ENCODE measurements around the gene ERG28. TPM values are rescaled to one million over a fixed set of nuclear protein-coding genes. Genes with fewer than 3 reads are reported as not detected.

The ERG28 gene
- total and polyA plus RNA-seq, 8 donors = 4.2 to 13.2 (median 7.3) TPM

- WGBS, 2 donors = 86 to 89% methylated on average over 12 of the region's 12 CpGs
- Histone ChIP-seq H3K36me3 (no peaks in the 10 kb centered on the region), H3K4me1 (no peaks in the 10 kb centered on the region), H3K27ac (no peak overlapping the region), H3K4me3 (no peak overlapping the region), H3K9me3 (no peaks in the 10 kb centered on the region), H3K27me3 (no peaks in the 10 kb centered on the region)
- DNase-seq (no peak), ATAC-seq (no peak), FAIRE-seq (no peak)
- TF ChIP-seq CTCF (IDR thresholded peaks at IDR 0.05) = no peak
- intact Hi-C loops (cut with DNase I) = no loop called here
Measured at GRCh38 chr14:75607842-75608640, 52.6 kb downstream of the ERG28 start.

GRCh38 chr14:75607044-75607443 lies 53.6 kb downstream of the ERG28 start:
- H3K4me3 ChIP-seq = no peak overlapping the region
- no peak for DNase-seq
- H3K27ac ChIP-seq = no peak overlapping the region
- FAIRE-seq = no peak
- intact Hi-C loops (cut with DNase I) = no loop called here
- no peak for ATAC-seq
- H3K36me3 ChIP-seq = no peaks in the 10 kb centered on the region
- H3K27me3 ChIP-seq = no peaks in the 10 kb centered on the region
- no peaks in the 10 kb centered on the region for H3K4me1 ChIP-seq
- WGBS, 2 donors = 54 to 66% methylated on average over 1 of the region's 1 CpG
- H3K9me3 ChIP-seq = no peaks in the 10 kb centered on the region
- TF ChIP-seq CTCF (IDR thresholded peaks at IDR 0.05) = no peak

GRCh38 chr14:75605916-75606315 lies 54.8 kb downstream of the ERG28 start:
- intact Hi-C loops (cut with DNase I) = no loop called here
- FAIRE-seq (no peak), ATAC-seq (no peak), DNase-seq (no peak)
- Histone ChIP-seq H3K27me3 (no peaks in the 10 kb centered on the region), H3K9me3 (no peaks in the 10 kb centered on the region), H3K36me3 (no peaks in the 10 kb centered on the region), H3K4me3 (no peak overlapping the region), H3K27ac (no peak overlapping the region), H3K4me1 (no peaks in the 10 kb centered on the region)
- TF ChIP-seq CTCF (IDR thresholded peaks at IDR 0.05) = no peak
- WGBS, 2 donors = 77 to 81% methylated on average over 10 of the region's 10 CpGs

GRCh38 chr14:75604979-75605851 lies 55.5 kb downstream of the ERG28 start:
- peak in 2 of 4 donors; percentile 41 to 51 for ATAC-seq
- no peaks in the 10 kb centered on the region for H3K4me1 ChIP-seq
- H3K9me3 ChIP-seq = no peaks in the 10 kb centered on the region
- no peak overlapping the region for H3K27ac ChIP-seq
- no peak overlapping the region for H3K4me3 ChIP-seq
- H3K27me3 ChIP-seq = no peaks in the 10 kb centered on the region
- no peak for TF ChIP-seq CTCF (IDR thresholded peaks at IDR 0.05)
- FAIRE-seq = no peak
- no peaks in the 10 kb centered on the region for H3K36me3 ChIP-seq
- WGBS, 2 donors = 61 to 71% methylated on average over 11 of the region's 11 CpGs
- DNase-seq = no peak
- intact Hi-C loops (cut with DNase I) = no loop called here
